Uterus (tissue), 2 donors: ENCODE data around the gene ITGB5.

Source experiments
- CTCF ChIP-seq, 4 experiments: fragments of 200-600 bp in 2 of 4; fragments of 450-650 bp in 2 of 4; sonication (generic) in 2 of 4; IDR thresholded peaks; one replicate each; pipeline ENCODE4 v1.5.1; 2016 to 2019; ENCODE audit warnings: antibody characterized with exemption in 4 of 4, mild to moderate bottlenecking in 2 of 4, moderate library complexity in 1 of 4
- POLR2A ChIP-seq, 2 donors: fragments of 450-650 bp; IDR thresholded peaks; one replicate each; pipeline ENCODE4 v1.6.1; 2016; ENCODE audit warnings: antibody characterized with exemption in 2 of 2, mild to moderate bottlenecking in 1 of 2, moderate library complexity in 1 of 2

- TF ChIP-seq CTCF (IDR thresholded peaks at IDR 0.05) (no peak), POLR2A (IDR thresholded peaks at IDR 0.05) (no peak)
These were observed 81.5 kb downstream of the ITGB5 start for GRCh38 chr3:124805671-124806070.
